ENCODE measurements around the gene ENOX2.

ENOX2 gene

DNA sequence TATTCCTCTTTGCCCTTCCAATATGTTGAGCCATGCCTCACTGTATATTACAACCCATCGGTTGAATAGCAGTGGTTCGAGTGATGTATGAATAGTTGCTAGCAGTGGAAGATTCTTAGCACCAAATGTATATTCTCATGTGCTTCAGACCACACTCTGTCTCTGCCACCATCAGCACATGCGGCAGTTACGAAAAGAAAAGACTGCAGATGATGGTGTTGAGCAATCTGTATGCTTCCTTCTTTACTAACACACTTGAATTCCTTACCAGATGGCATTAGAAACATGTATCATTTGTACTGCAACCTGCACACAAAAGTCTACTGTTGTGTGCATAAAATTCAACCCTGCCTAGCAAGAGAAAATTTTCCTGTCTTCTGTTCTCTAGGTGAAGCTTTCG lies 214.6 kb downstream of the ENOX2 start:
- Histone ChIP-seq H4K91ac (ENCODE audit: low read depth, low read length) (no peak overlapping the region), H3K4ac (ENCODE audit: low read depth, low read length) (no peak overlapping the region), H3K36me3 (ENCODE audit: control insufficient read depth in 1 of 2, insufficient read depth in 2 of 2, low read length in 2 of 2) (no peaks in the 10 kb centered on the region), H3K27ac (ENCODE audit: low read depth, low read length) (no peak overlapping the region), H2AFZ (ENCODE audit: insufficient read depth, low read length, poor library complexity) (no peak overlapping the region), H3K4me3 (ENCODE audit: low read depth, low read length) (no peak overlapping the region), H3K4me2 (ENCODE audit: low read length) (no peak overlapping the region), H2BK5ac (ENCODE audit: low read depth, low read length, poor library complexity) (no peak overlapping the region), H3K18ac (ENCODE audit: low read length) (no peak overlapping the region), H3K79me1 (ENCODE audit: low read length) (no peaks in the 10 kb centered on the region), H3K27me3 (ENCODE audit: insufficient read depth, low read length) (no peaks in the 10 kb centered on the region), H2AK5ac (ENCODE audit: low read length) (no peak overlapping the region), H3K9me3 (ENCODE audit: insufficient read depth, low read depth, low read length) (no peaks in the 10 kb centered on the region), H3K14ac (ENCODE audit: low read length) (no peak overlapping the region), H4K12ac (ENCODE audit: low read depth, low read length) (no peak overlapping the region), H3K79me2 (ENCODE audit: control insufficient read depth, insufficient read depth, low read length, poor library complexity) (no peaks in the 10 kb centered on the region), H3K4me1 (ENCODE audit: control insufficient read depth in 1 of 2, insufficient read depth in 2 of 2, low read length in 2 of 2) (no peaks in the 10 kb centered on the region), H2BK120ac (ENCODE audit: insufficient read depth, low read length, poor library complexity) (no peak overlapping the region), H2BK12ac (ENCODE audit: low read length) (no peak overlapping the region), H4K8ac (ENCODE audit: low read depth, low read length) (no peak overlapping the region), H3K23ac (ENCODE audit: low read length) (no peak overlapping the region), H3K9ac (ENCODE audit: low read length) (no peak overlapping the region)
- no CpG with 5 or more reads among the region's 5 CpGs for WGBS (ENCODE audit: extremely low coverage, insufficient coverage, insufficient read length)
- DNase-seq = peak in 1 of 2 donors; percentile 43

GRCh38 chrX:130682990-130683389 lies 220.0 kb downstream of the ENOX2 start:
- Histone ChIP-seq H2AK5ac (ENCODE audit: low read length) (no peak overlapping the region), H3K79me2 (ENCODE audit: control insufficient read depth, insufficient read depth, low read length, poor library complexity) (no peaks in the 10 kb centered on the region), H3K14ac (ENCODE audit: low read length) (no peak overlapping the region), H3K4me1 (ENCODE audit: control insufficient read depth in 1 of 2, insufficient read depth in 2 of 2, low read length in 2 of 2) (no peaks in the 10 kb centered on the region), H3K18ac (ENCODE audit: low read length) (no peak overlapping the region), H3K36me3 (ENCODE audit: control insufficient read depth in 1 of 2, insufficient read depth in 2 of 2, low read length in 2 of 2) (no peaks in the 10 kb centered on the region), H4K8ac (ENCODE audit: low read depth, low read length) (no peak overlapping the region), H2BK12ac (ENCODE audit: low read length) (no peak overlapping the region), H3K23ac (ENCODE audit: low read length) (no peak overlapping the region), H3K4ac (ENCODE audit: low read depth, low read length) (no peak overlapping the region), H3K79me1 (ENCODE audit: low read length) (no peaks in the 10 kb centered on the region), H2BK5ac (ENCODE audit: low read depth, low read length, poor library complexity) (no peak overlapping the region), H3K9me3 (ENCODE audit: insufficient read depth, low read depth, low read length) (no peaks in the 10 kb centered on the region), H3K4me2 (ENCODE audit: low read length) (no peak overlapping the region), H3K27ac (ENCODE audit: low read depth, low read length) (no peak overlapping the region), H3K9ac (ENCODE audit: low read length) (no peak overlapping the region), H2AFZ (ENCODE audit: insufficient read depth, low read length, poor library complexity) (no peak overlapping the region), H3K4me3 (ENCODE audit: low read depth, low read length) (no peak overlapping the region), H2BK120ac (ENCODE audit: insufficient read depth, low read length, poor library complexity) (no peak overlapping the region), H4K91ac (ENCODE audit: low read depth, low read length) (no peak overlapping the region), H4K12ac (ENCODE audit: low read depth, low read length) (no peak overlapping the region), H3K27me3 (ENCODE audit: insufficient read depth, low read length) (no peaks in the 10 kb centered on the region)
- DNase-seq = no peak
- no CpG with 5 or more reads among the region's 2 CpGs for WGBS (ENCODE audit: extremely low coverage, insufficient coverage, insufficient read length)

GRCh38 chrX:130680164-130681035 lies 222.6 kb downstream of the ENOX2 start:
- no peak overlapping the region for H3K4me3 ChIP-seq (ENCODE audit: low read depth, low read length)
- no peaks in the 10 kb centered on the region for H3K36me3 ChIP-seq (ENCODE audit: control insufficient read depth in 1 of 2, insufficient read depth in 2 of 2, low read length in 2 of 2)
- DNase-seq = no peak
- H2AFZ ChIP-seq (ENCODE audit: insufficient read depth, low read length, poor library complexity) = no peak overlapping the region
- no peak overlapping the region for H4K91ac ChIP-seq (ENCODE audit: low read depth, low read length)
- H3K14ac ChIP-seq (ENCODE audit: low read length) = no peak overlapping the region
- no peak overlapping the region for H3K23ac ChIP-seq (ENCODE audit: low read length)
- H2BK5ac ChIP-seq (ENCODE audit: low read depth, low read length, poor library complexity) = no peak overlapping the region
- H2AK5ac ChIP-seq (ENCODE audit: low read length) = no peak overlapping the region
- no peaks in the 10 kb centered on the region for H3K79me1 ChIP-seq (ENCODE audit: low read length)
- no peaks in the 10 kb centered on the region for H3K27me3 ChIP-seq (ENCODE audit: insufficient read depth, low read length)
- no peak overlapping the region for H3K4me2 ChIP-seq (ENCODE audit: low read length)
- H3K9me3 ChIP-seq (ENCODE audit: insufficient read depth, low read depth, low read length) = no peaks in the 10 kb centered on the region
- no peak overlapping the region for H3K18ac ChIP-seq (ENCODE audit: low read length)
- no peaks in the 10 kb centered on the region for H3K79me2 ChIP-seq (ENCODE audit: control insufficient read depth, insufficient read depth, low read length, poor library complexity)
- WGBS (ENCODE audit: extremely low coverage, insufficient coverage, insufficient read length) = no CpG with 5 or more reads among the region's 2 CpGs
- H3K27ac ChIP-seq (ENCODE audit: low read depth, low read length) = no peak overlapping the region
- no peak overlapping the region for H2BK12ac ChIP-seq (ENCODE audit: low read length)
- no peak overlapping the region for H3K4ac ChIP-seq (ENCODE audit: low read depth, low read length)
- H3K4me1 ChIP-seq (ENCODE audit: control insufficient read depth in 1 of 2, insufficient read depth in 2 of 2, low read length in 2 of 2) = no peaks in the 10 kb centered on the region
- no peak overlapping the region for H4K12ac ChIP-seq (ENCODE audit: low read depth, low read length)
- no peak overlapping the region for H4K8ac ChIP-seq (ENCODE audit: low read depth, low read length)
- H3K9ac ChIP-seq (ENCODE audit: low read length) = no peak overlapping the region
- H2BK120ac ChIP-seq (ENCODE audit: insufficient read depth, low read length, poor library complexity) = no peak overlapping the region

- H3K27ac ChIP-seq (ENCODE audit: low read depth, low read length) = no peak overlapping the region
- no peak overlapping the region for H3K4me3 ChIP-seq (ENCODE audit: low read depth, low read length)
- H3K4me2 ChIP-seq (ENCODE audit: low read length) = no peak overlapping the region
- H4K12ac ChIP-seq (ENCODE audit: low read depth, low read length) = no peak overlapping the region
- no peak overlapping the region for H3K9ac ChIP-seq (ENCODE audit: low read length)
- no peak overlapping the region for H4K8ac ChIP-seq (ENCODE audit: low read depth, low read length)
- H3K23ac ChIP-seq (ENCODE audit: low read length) = no peak overlapping the region
- no peak overlapping the region for H2BK12ac ChIP-seq (ENCODE audit: low read length)
- no peak overlapping the region for H3K4ac ChIP-seq (ENCODE audit: low read depth, low read length)
- no peaks in the 10 kb centered on the region for H3K27me3 ChIP-seq (ENCODE audit: insufficient read depth, low read length)
- H2AK5ac ChIP-seq (ENCODE audit: low read length) = no peak overlapping the region
- no CpG with 5 or more reads among the region's 2 CpGs for WGBS (ENCODE audit: extremely low coverage, insufficient coverage, insufficient read length)
- no peaks in the 10 kb centered on the region for H3K4me1 ChIP-seq (ENCODE audit: control insufficient read depth in 1 of 2, insufficient read depth in 2 of 2, low read length in 2 of 2)
- H2BK5ac ChIP-seq (ENCODE audit: low read depth, low read length, poor library complexity) = no peak overlapping the region
- H3K18ac ChIP-seq (ENCODE audit: low read length) = no peak overlapping the region
- no peak overlapping the region for H2BK120ac ChIP-seq (ENCODE audit: insufficient read depth, low read length, poor library complexity)
- no peaks in the 10 kb centered on the region for H3K79me2 ChIP-seq (ENCODE audit: control insufficient read depth, insufficient read depth, low read length, poor library complexity)
- H3K36me3 ChIP-seq (ENCODE audit: control insufficient read depth in 1 of 2, insufficient read depth in 2 of 2, low read length in 2 of 2) = no peaks in the 10 kb centered on the region
- DNase-seq = no peak
- no peaks in the 10 kb centered on the region for H3K9me3 ChIP-seq (ENCODE audit: insufficient read depth, low read depth, low read length)
- H3K14ac ChIP-seq (ENCODE audit: low read length) = no peak overlapping the region
- H4K91ac ChIP-seq (ENCODE audit: low read depth, low read length) = no peak overlapping the region
- no peak overlapping the region for H2AFZ ChIP-seq (ENCODE audit: insufficient read depth, low read length, poor library complexity)
- no peaks in the 10 kb centered on the region for H3K79me1 ChIP-seq (ENCODE audit: low read length)
Observed at GRCh38 chrX:130676861-130677260, 226.1 kb downstream of the ENOX2 start.

Measured in trophoblast cell (in vitro differentiated cells and primary cell).